ENCODE results near the gene SYT7. TPM values are rescaled to one million over a fixed set of nuclear protein-coding genes. Genes with fewer than 3 reads are reported as not detected.

The SYT7 gene
- total and polyA plus RNA-seq, 2 of the 4 experiments (the other 2 are of a cell fraction) = under 0.01 to 0.19 TPM

DNA sequence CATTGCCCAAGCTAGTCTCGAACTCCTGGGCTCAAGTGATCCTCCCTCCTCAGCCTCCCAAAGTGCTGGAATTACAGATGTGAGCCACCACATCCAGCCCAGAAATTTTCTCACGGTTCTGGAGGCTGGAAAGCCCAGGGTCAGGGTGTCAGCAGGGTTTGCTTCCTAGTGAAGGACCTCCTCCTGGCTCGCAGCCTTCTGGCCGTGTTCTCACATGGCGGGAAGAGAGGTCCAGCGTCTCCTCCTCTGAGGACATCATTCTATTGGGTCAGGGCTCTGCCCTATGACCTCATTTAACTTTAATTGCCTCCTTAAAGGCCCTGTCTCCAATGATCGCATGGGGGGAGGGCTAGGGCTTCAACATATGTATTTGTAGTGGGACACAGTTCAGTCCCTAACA lies 112.9 kb downstream of the SYT7 start:
- H4K8ac ChIP-seq (ENCODE audit: low read depth in 2 of 2, low read length in 2 of 2) = no peak overlapping the region
- intact Hi-C loops (cut with micrococcal nuclease) = no loop called here
- in situ Hi-C loops (cut with MboI; ENCODE audit: low sequenced_read_pairs) = no loop called here

More for the DNA sequence above, 112.9 kb downstream of the SYT7 start:
- Histone ChIP-seq H2BK5ac (ENCODE audit: low read depth, low read length, poor library complexity, severe bottlenecking) (no peak overlapping the region), H3K9me1 (ENCODE audit: insufficient read depth, low read length) (peaks cover 12% of the 10 kb centered on the region; the same call in 1 of the 2 replicates), H3K79me1 (ENCODE audit: low read depth in 1 of 2, low read length in 2 of 2) (peaks cover 0 to 3% of the 10 kb centered on the region in 2 experiments; a peak in 1 of 4 replicates), H3K56ac (ENCODE audit: extremely low read depth, insufficient read depth, low read length) (no peak overlapping the region), H3K36me3 (ENCODE audit: control insufficient read depth, insufficient read depth, low read length) (peaks cover 12% of the 10 kb centered on the region), H3K4me2 (ENCODE audit: low read depth, low read length) (no peak overlapping the region), H3K9ac (ENCODE audit: low read depth, low read length) (no peak overlapping the region), H2AK5ac (ENCODE audit: low read depth, low read length) (no peak overlapping the region), H3K4me1 (ENCODE audit: control insufficient read depth, insufficient read depth, low read length) (no peaks in the 10 kb centered on the region), H2AK9ac (replicated peaks; ENCODE audit: low read depth, low read length, poor library complexity) (no peak overlapping the region), H3K14ac (replicated peaks; ENCODE audit: low read depth, low read length) (no peak overlapping the region), H3K18ac (ENCODE audit: low read depth, low read length) (no peak overlapping the region), H2AFZ (replicated peaks; ENCODE audit: low read length, poor library complexity) (no peak overlapping the region), H3K9me3 (ENCODE audit: control insufficient read depth, insufficient read depth, low read length) (no peaks in the 10 kb centered on the region), H3K4me3 (ENCODE audit: insufficient read depth, low read depth, low read length) (no peak overlapping the region), H3K27me3 (ENCODE audit: control insufficient read depth, insufficient read depth, low read length) (no peaks in the 10 kb centered on the region), H3K23ac (ENCODE audit: low read depth, low read length) (no peak overlapping the region), H2BK15ac (ENCODE audit: low read depth, low read length) (no peak overlapping the region), H2BK120ac (ENCODE audit: low read depth, low read length) (no peak overlapping the region), H4K20me1 (ENCODE audit: insufficient read depth, low read length) (no peaks in the 10 kb centered on the region; the same call in 1 of the 2 replicates), H4K5ac (ENCODE audit: low read depth, low read length) (no peak overlapping the region), H3K4ac (ENCODE audit: low read depth, low read length) (no peak overlapping the region), H3K27ac (ENCODE audit: insufficient read depth, low read length) (no peak overlapping the region), H2BK20ac (ENCODE audit: low read depth, low read length) (no peak overlapping the region), H4K91ac (ENCODE audit: insufficient read depth, low read depth, low read length) (no peak overlapping the region)
- dilution Hi-C loops (cut with HindIII; ENCODE audit: low sequenced_read_pairs, unreplicated experiment) = no loop called here
- ChIA-PET POLR2A (ENCODE audit: unreplicated experiment) (no interaction called here), CTCF (no interaction called here)
- DNase-seq (no peak), ATAC-seq (ENCODE audit: low read depth) (no peak)
- TF ChIP-seq MAFK (IDR thresholded peaks at IDR 0.05; ENCODE audit: low read depth, low read length) = no peak
- TF ChIP-seq BHLHE40 (IDR thresholded peaks at IDR 0.05; ENCODE audit: low read depth, low read length) = no peak
- no peak for TF ChIP-seq CHD1 (IDR thresholded peaks at IDR 0.05; ENCODE audit: low read depth, low read length)
- no peak for TF ChIP-seq CTCF (conservative IDR thresholded peaks at IDR 0.05; ENCODE audit: low read depth, low read length)
- no peak for TF ChIP-seq MAZ (IDR thresholded peaks at IDR 0.05; ENCODE audit: borderline replicate concordance, low read depth, low read length)
- no peak for TF ChIP-seq CEBPB (IDR thresholded peaks at IDR 0.05; ENCODE audit: low read depth, low read length)
- no peak for TF ChIP-seq MXI1 (IDR thresholded peaks at IDR 0.05; ENCODE audit: borderline replicate concordance, low read depth, low read length)
- no peak for TF ChIP-seq RCOR1 (IDR thresholded peaks at IDR 0.05; ENCODE audit: insufficient replicate concordance, low read length)
- no peak for TF ChIP-seq ELK1 (IDR thresholded peaks at IDR 0.05; ENCODE audit: borderline replicate concordance, low read depth, low read length)
- TF ChIP-seq RFX5 (IDR thresholded peaks at IDR 0.05; ENCODE audit: low read depth, low read length) = no peak
- TF ChIP-seq USF2 (IDR thresholded peaks at IDR 0.05; ENCODE audit: low read depth, low read length) = no peak
- no peak for TF ChIP-seq FOS (IDR thresholded peaks at IDR 0.05; ENCODE audit: low read depth, low read length)
- TF ChIP-seq RAD21 (IDR thresholded peaks at IDR 0.05; ENCODE audit: low read length) = no peak
- TF ChIP-seq NFE2L2 (IDR thresholded peaks at IDR 0.05; ENCODE audit: low read depth, low read length) = no peak
- WGBS, 2 experiments (ENCODE audit: extremely low coverage in 2 of 2, insufficient read length in 1 of 2) = 88% methylated on average over 3 of the region's 7 CpGs; no CpG with 5 or more reads in 1 of the 2 experiments
- no TSS peak for BruUV-seq (replicated peaks)

Measured in IMR-90 (cell line).